ENCODE results near the gene SFSWAP. TPM values are rescaled to one million over a fixed set of nuclear protein-coding genes. Genes with fewer than 3 reads are reported as not detected.

SFSWAP gene
- total RNA-seq, 4 donors from 2014 or later, result 29.9 to 64.7 (median 45.3) TPM

- no peak for TF ChIP-seq CTCF (IDR thresholded peaks at IDR 0.05)
- ATAC-seq (ENCODE audit: low FRiP score), result no peak
- DNase-seq (ENCODE audit: low spot score), result no peak
Observed at GRCh38 chr12:131834798-131835615, 124.1 kb downstream of the SFSWAP start.

GRCh38 chr12:131835616-131836171 lies 124.8 kb downstream of the SFSWAP start:
- no peak for TF ChIP-seq CTCF (IDR thresholded peaks at IDR 0.05)
- DNase-seq (ENCODE audit: low spot score) (no peak), ATAC-seq (ENCODE audit: low FRiP score) (no peak)

- no peak for TF ChIP-seq CTCF (IDR thresholded peaks at IDR 0.05)
- DNase-seq (ENCODE audit: low spot score), result no peak
- ATAC-seq (ENCODE audit: low FRiP score), result no peak
Observed at GRCh38 chr12:131836193-131836592, 125.3 kb downstream of the SFSWAP start.

- DNase-seq (ENCODE audit: low spot score), result no peak
- no peak for ATAC-seq (ENCODE audit: low FRiP score)
- no peak for TF ChIP-seq CTCF (IDR thresholded peaks at IDR 0.05)
Observed at GRCh38 chr12:131836714-131837397, 126.0 kb downstream of the SFSWAP start.

GRCh38 chr12:131840643-131841416 lies 129.9 kb downstream of the SFSWAP start:
- ATAC-seq (ENCODE audit: low FRiP score) (no peak), DNase-seq (ENCODE audit: low spot score) (no peak)
- no peak for TF ChIP-seq CTCF (IDR thresholded peaks at IDR 0.05)

GRCh38 chr12:131841547-131841946 lies 130.7 kb downstream of the SFSWAP start:
- no peak for TF ChIP-seq CTCF (IDR thresholded peaks at IDR 0.05)
- DNase-seq (ENCODE audit: low spot score) (no peak), ATAC-seq (ENCODE audit: low FRiP score) (no peak)
